NCI-H774 (cell line): Measurements from ENCODE around the gene COMT.

Experiments
- DNase-seq: peaks from one replicate; lab custom pipeline; 2025; lab: John Stamatoyannopoulos, UW

Gene COMT

GRCh38 chr22:19996694-19997384 is 55.3 kb downstream of the COMT start:
- DNase-seq: no peak

DNA sequence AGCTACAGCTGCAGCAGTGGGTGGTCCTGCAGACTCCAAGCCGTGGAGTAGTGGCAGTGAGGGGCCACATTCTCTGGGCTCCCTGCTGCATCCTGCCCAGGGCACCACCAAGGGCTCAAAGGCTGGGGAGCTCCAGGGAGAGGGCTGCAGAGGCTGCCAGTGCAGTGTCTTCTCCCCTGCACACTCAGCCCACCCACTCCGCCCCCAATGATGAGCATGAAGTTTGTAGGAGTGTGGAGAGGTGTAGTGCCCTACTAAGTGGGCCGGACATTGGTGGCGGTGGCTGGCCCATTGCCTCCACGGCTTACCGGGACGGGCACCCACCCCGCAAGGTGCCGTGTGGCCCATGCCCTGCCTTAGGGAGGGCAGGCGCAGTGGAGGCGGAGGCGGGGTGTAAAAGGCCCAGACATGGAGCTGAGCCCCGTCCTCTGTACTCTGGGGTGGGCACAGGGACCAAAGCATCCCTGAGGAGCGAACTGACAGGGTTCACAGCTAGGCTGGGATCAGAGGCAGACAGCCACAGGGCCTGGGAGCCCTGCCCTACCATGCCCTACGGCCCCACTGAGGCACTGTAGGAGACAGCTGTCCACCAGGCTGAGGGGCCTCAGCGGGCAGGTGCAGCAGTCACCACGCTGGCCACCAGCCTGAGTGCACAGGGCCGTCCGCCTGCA is 56.1 kb downstream of the COMT start:
- DNase-seq: no peak

- DNase-seq: no peak
Measured at GRCh38 chr22:19998232-19998951, 56.8 kb downstream of the COMT start.

GRCh38 chr22:19998991-19999820 is 57.6 kb downstream of the COMT start:
- no peak for DNase-seq

GRCh38 chr22:20000246-20001081 is 58.9 kb downstream of the COMT start:
- DNase-seq: no peak

- no peak for DNase-seq
Measured at GRCh38 chr22:20001082-20001638, 59.6 kb downstream of the COMT start.

DNA sequence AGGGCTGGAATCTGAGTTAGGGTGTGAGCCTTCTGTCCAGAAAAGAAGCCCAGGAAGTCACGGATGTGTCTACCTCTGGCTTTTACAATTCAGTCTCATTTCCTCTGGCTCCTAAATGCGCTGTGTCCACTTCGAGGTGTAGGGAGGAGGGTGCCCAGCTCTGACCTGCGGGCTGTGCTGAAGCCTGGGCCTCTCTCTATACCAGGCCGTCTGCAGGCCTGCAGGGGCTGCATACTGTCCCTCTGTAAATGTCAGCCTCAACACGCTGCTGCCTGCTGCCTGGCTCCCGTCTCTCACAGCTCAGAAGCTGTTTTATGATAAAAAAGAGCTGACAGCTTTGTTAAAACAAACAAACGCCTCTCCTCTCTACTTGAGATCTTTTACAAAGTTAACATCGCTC is 60.6 kb downstream of the COMT start:
- DNase-seq: no peak

DNA sequence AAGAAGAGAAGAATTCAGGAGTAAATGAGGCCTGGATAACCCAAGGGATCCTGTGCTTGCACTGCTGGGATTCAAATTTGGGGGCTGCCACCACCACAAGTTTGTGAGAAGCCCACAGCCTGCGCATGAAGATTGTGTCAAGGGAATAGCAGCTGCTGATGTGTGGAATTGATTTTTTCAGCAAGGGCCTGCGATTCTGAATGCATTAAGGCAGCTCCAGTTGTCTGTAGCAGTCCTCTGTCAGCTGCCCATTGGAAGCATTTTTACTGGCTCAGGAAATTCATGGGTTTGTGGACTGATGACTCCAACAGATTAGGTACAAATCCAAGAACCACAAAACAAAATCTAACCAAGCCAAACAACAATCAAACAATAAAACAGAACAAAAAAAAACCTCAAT is 61.1 kb downstream of the COMT start:
- DNase-seq: no peak

DNA sequence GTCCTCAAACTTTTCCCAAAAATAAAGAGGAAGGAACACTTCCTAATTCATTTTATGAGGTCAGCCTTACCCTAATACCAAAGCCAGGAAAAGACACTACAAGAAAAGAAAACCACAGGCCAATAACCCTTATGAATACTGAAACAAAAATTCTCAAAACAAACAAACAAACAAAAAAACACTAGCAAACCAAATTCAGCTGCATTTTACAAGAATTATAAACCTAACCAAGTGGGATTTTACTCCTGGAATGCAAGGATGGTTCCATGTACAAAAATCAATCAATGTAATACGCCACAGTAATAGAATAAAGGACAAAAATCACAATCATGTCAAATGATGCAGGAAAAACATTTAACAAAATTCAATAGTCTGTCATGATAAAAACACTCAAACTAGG is 61.7 kb downstream of the COMT start:
- DNase-seq: no peak

GRCh38 chr22:20004464-20004863 is 62.9 kb downstream of the COMT start:
- DNase-seq: no peak

DNA sequence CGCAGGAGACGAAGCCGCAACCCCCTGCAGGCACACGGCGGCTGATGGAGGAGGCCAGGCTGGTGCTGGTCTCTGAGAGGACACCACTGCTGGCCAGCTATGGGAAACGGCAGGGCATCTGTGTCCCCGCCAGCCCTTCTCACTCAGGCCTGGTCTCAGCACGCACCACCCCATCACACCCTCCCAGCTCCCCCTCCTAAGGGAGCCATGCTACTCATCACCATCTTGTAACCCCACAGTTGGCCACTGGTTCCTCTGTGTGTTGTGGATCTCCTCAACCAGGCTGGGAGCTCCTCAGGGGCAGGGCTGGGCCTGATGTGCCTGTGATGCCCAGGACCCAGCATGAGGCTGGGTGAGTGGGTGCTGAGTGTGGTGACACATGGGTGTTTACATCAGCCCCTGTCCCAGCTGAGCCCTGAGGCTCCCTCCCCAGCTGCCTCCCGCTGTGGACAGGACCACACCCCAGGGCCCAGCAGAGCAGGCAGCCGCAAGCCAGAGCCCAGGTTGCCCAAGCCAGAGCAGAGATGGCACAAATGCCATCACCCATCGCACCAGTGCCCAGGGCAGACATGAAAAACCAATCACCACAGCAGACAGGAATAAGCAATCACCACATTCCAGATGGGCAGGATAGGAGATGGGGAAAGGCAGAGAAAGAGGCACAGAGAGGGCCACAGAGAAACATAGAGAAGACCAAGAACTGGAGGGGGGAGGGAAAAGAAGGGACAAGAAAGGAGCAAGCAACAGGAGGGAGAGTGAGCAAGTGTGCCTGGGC is 66.8 kb downstream of the COMT start:
- DNase-seq: no peak

DNA sequence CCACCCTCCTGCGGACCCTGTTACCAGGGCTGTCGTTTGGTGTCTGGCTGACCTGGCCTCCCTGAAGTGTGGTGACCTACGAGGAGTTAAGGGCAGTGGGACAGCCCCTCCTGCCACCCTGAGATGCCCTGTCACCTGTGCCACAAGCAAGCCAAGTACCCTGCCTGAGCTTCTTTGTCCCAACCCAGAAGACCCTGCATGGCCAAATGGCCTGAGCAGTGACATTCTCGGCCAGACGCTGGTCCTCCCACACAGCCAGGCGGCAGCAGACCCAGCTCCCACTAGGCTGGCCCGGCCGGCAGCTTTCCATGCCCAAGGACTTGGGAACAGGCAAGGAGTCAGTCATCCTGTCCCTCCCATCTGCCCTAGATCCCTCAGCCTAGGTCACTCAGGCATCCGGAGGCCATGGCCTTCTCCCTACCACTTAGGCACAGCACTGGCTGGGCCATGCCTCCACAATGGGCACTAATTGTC is 67.5 kb downstream of the COMT start:
- no peak for DNase-seq

- no peak for DNase-seq
Measured at GRCh38 chr22:20009582-20010306, 68.2 kb downstream of the COMT start.

- DNase-seq: no peak
Measured at GRCh38 chr22:20010307-20011122, 68.9 kb downstream of the COMT start.

DNA sequence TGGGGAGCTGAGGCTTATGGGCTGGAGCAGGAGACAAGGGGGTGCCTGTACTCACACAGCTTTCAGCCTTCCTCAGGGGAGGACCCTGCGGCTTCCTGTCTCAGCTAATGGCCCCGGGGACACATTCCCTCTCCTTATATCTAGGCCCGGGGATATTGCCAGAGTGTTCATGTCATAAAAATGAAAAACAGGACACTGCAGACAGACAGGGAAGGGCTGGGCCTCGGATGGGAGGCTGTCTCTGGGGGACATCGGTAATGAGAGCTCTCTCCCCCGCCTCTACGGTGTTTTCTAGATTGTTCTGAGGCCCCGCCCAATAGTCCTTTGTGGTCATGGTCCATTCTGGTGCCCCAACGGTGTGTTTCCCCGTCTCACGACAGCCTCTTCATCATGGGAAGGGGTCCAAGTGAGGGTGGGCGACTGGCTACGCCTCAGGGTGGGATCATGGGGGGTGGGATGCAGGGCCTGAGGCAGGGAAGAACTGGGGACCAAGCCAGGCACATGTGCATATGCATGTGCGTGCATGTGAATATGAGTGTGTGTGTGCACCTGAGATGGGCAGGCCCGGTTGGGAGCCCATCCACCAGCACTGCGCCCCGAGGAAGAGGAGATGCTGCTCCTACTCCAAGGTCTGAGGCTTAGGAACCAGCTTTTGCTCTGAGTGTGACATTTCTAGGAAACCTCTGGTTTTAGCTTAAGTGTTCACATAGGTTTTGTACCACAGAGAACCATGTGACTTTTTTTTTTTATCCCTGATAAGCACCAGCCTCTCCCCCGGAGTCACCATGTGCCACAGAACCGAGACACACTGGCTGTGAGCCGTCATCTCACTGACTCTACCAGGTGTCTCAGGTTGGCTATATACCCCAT is 69.8 kb downstream of the COMT start:
- DNase-seq: no peak

GRCh38 chr22:20011993-20012740 is 70.6 kb downstream of the COMT start:
- DNase-seq: no peak
